GM04504 (cell line): ENCODE results near the gene ACKR3.

Source experiments
- DNase-seq: peaks from one replicate; pipeline ENCODE4 v3.0.0-alpha.2; 2012; ENCODE audit warnings: low read depth

Gene ACKR3

GRCh38 chr2:236569573-236569973, at the start of gene ACKR3:
ACKR3 (plus strand) TSS chr2:236569825; CDS start chr2:236580466, 10,641 bp downstream.
- peak; percentile 5 for DNase-seq

GRCh38 chr2:236521556-236521955, 48.1 kb upstream of the ACKR3 start:
- DNase-seq: no peak

DNA sequence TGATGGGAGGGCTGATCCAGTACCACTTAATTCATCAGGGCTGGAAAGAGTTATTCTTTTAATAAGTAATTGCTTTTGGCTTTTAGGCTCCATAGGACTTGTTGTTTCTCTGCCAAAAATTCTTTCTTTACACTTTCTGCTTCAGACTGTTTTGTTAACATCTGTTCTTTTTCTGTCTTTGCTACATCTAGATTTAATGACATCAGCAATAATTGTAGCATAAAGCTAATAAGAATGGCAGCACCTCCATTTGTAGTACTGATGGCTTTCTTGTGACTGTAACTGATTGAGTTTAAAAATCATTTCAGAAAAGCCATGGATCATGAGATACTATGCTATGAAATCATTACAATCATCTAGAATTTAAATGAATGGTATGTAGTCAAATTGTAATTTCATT, 46.4 kb upstream of the ACKR3 start:
- no peak for DNase-seq

DNA sequence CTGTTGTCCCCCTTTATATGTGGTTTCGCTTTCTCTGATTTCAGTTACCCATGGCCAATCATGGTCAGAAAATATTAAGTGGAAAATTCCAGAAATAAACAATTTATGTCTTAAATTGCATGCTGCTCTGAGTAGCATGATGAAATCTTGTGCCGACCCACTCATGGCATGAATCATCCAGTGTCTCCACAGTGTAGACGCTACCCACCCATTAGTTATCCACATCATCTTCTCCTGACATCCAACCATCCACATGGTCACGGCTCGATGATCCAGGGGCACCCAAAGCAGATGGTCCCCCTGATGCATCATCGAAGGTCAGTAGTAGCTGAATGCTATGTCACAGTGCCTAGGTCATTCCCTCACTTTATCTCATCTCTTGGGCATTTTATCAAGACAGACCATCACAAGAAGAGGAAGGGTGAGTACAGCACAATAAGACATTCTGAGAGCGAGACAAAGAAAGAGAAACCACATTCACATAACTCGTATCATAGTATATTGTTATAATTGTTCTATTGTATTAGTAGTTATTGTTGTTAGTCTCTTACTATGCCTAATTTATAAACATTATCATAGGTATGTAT, 44.1 kb upstream of the ACKR3 start:
- no peak for DNase-seq

- DNase-seq: no peak
Measured at GRCh38 chr2:236526455-236527158, 43.0 kb upstream of the ACKR3 start.

- no peak for DNase-seq
Measured at GRCh38 chr2:236527159-236527630, 42.4 kb upstream of the ACKR3 start.

DNA sequence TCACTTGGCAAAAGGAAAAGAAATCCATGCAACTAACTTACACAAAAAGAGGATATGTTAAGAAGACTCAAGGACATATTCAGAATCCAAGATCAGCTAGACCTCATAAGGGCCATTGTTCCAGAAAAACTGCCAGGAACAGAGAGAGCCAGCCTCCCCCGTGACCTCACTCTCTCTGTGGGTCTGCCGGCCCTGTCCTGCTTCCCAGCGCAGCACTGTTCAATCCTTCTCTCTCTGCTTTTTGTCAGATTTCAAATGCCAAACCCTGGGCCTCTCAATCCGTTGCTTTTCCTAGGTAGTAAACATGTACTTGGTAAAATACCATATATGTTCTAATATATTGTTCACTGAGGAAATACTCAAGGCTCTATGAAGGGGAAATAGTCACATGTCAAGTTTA, 40.0 kb upstream of the ACKR3 start:
- no peak for DNase-seq

- DNase-seq: no peak
Measured at GRCh38 chr2:236530512-236530911, 39.1 kb upstream of the ACKR3 start.

DNA sequence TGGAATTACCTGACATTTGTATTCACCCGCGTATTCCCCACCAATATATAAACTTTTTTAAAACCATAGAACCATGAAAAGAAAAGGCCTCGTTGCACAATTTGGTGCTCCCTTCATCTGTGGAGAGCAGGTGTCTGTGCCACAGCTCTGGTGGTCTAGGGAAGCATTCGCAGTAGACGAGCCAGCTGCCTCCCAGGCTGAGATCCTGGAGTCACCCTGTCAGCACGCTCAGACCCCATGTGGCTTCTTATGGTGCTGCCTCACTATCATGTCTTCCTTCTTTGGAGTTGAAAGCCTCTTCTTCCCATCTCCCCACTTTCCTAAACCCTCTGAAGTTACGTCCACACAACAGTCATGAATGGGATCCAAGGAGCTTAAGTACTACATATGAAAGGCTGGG, 38.4 kb upstream of the ACKR3 start:
- DNase-seq: no peak

GRCh38 chr2:236531996-236532395, 37.6 kb upstream of the ACKR3 start:
- no peak for DNase-seq

- no peak for DNase-seq
Measured at GRCh38 chr2:236533343-236533742, 36.3 kb upstream of the ACKR3 start.

GRCh38 chr2:236535024-236535423, 34.6 kb upstream of the ACKR3 start:
- no peak for DNase-seq

GRCh38 chr2:236536727-236537398, 32.8 kb upstream of the ACKR3 start:
- DNase-seq: no peak

GRCh38 chr2:236538242-236538641, 31.4 kb upstream of the ACKR3 start:
- no peak for DNase-seq

- DNase-seq: no peak
Measured at GRCh38 chr2:236541008-236541562, 28.5 kb upstream of the ACKR3 start.

DNA sequence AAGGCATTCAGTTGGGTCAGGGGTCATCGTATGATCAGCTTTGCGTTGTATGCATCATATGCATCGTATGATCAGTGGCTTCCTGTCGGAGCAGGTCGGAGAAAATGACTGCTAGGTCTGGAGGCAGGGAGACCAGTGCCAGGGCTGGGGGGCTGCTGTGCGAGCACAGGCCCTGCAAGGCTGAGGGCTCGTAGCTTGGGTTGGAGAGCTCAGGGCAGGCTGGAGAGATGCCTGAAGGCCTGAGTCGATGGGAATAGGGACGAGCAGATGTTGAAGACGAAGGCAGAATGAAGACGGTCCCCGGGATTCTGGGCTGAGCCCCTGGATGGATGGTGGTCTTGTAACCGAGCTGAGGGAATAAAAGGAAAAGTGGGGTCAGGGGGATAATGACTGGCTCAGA, 25.3 kb upstream of the ACKR3 start:
- DNase-seq: no peak

GRCh38 chr2:236545248-236545658, 24.4 kb upstream of the ACKR3 start:
- DNase-seq: no peak

GRCh38 chr2:236545814-236546480, 23.7 kb upstream of the ACKR3 start:
- no peak for DNase-seq

DNA sequence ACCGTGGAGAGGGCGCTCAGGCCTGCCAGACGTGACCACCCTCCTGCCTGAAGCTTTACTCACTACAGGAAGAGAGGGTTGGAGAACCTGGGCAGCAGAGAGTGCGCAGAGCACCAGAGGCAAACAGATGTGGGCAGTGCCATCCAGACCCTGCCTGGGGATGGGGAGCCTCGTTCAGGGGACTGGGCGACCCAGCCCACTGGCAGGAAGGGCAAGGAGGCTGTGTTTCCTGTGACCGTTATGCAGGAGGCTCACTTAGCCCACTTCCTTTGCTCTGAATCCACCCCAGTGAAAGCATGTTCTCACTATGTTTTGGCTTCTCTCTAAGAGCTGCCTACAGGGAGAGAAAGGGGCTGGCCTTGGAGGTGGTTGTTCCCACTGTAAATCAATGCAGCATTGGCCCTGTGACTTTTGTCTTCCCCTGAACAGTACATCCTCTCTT, 23.0 kb upstream of the ACKR3 start:
- no peak for DNase-seq

GRCh38 chr2:236547725-236548124, 21.9 kb upstream of the ACKR3 start:
- no peak for DNase-seq

DNA sequence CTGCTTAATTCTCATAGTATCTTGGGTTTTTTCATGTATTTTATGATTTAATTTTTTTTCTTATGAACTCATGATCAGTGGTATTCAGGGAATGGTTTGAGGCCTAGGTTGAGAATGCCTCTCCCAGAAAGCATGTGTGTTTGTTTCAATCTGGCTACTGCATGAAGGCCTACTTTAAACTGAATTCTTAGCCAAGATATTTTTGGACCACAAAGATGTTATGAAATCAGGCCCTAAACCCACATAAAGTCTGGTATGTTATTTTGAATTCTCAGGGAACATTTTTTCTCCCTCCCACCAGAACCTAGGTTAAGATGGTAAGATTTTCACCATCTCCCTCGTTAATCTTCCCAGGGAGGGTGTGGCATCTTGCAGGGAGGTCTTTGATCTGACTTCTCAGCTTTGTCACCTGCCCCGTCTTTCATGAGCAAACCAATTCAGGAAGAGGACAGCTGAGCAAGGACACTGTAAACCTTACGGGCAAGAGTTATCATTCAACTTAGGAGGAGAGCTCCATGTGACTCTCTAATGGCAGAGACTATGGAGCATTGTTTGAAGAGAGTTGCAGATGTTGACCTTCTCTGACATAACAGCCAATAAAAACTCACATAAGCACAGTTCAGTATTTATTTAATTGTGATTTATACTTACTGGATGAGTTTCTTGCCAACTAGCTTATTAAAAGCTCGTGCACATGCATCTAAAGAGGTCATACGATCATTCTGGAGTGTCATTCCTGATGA, 21.3 kb upstream of the ACKR3 start:
- peak; percentile 17 for DNase-seq

DNA sequence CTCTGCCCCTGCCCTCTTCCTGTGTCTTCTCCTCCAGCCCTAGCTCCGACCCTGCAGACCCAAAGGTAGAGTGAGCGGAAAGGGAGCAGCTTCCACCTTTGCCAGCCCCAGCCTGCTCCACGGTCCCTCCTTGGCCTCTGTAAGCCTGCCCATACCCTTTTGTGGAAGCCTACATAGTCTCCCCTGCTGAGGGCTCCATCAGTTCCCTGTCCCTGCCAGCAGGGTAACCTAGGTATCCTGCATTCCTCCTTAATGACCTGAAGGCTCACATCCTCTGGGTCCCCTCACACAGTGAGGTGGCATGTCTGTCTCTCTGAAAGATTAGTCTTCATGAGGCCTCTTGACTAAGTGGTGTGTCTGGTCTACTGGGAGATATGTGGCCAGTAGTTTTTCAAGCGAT, 20.5 kb upstream of the ACKR3 start:
- DNase-seq: no peak
